Activated naive CD8-positive, alpha-beta T cell treated with anti-CD3 and anti-CD28 coated beads, Interleukin-2, amount 50 U/mL, for 24 hours (primary cell): ENCODE measurements around the gene GMNN.
"Not testable (repeated sequence)": the region's sequence is repeated elsewhere in the genome, so short reads cannot be mapped to it uniquely, and the experiment has no call there.

Experiments
- ATAC-seq: fragments of 150-1000 bp; cut with Tn5 transposase; one replicate; pipeline ENCODE4 v1.10.0; 2021
- DNase-seq: peaks from one replicate; pipeline ENCODE4 v3.0.0; 2021
- H3K27ac Mint-ChIP-seq: one replicate; pipeline ENCODE4 v1.8.0; 2021; ENCODE audit warnings: mild to moderate bottlenecking, mixed read lengths
- H3K27me3 Mint-ChIP-seq: one replicate; pipeline ENCODE4 v1.8.0; 2021; ENCODE audit warnings: mixed read lengths
- H3K36me3 Mint-ChIP-seq: one replicate; pipeline ENCODE4 v1.8.0; 2021; ENCODE audit warnings: low read depth, mixed read lengths
- H3K4me1 Mint-ChIP-seq: one replicate; pipeline ENCODE4 v1.8.0; 2021; ENCODE audit warnings: mixed read lengths
- H3K4me3 Mint-ChIP-seq: one replicate; pipeline ENCODE4 v1.8.0; 2021; ENCODE audit warnings: mild to moderate bottlenecking, moderate library complexity, mixed read lengths
- H3K9me3 Mint-ChIP-seq: one replicate; pipeline ENCODE4 v1.8.0; 2021; ENCODE audit warnings: mixed read lengths

GMNN gene

DNA sequence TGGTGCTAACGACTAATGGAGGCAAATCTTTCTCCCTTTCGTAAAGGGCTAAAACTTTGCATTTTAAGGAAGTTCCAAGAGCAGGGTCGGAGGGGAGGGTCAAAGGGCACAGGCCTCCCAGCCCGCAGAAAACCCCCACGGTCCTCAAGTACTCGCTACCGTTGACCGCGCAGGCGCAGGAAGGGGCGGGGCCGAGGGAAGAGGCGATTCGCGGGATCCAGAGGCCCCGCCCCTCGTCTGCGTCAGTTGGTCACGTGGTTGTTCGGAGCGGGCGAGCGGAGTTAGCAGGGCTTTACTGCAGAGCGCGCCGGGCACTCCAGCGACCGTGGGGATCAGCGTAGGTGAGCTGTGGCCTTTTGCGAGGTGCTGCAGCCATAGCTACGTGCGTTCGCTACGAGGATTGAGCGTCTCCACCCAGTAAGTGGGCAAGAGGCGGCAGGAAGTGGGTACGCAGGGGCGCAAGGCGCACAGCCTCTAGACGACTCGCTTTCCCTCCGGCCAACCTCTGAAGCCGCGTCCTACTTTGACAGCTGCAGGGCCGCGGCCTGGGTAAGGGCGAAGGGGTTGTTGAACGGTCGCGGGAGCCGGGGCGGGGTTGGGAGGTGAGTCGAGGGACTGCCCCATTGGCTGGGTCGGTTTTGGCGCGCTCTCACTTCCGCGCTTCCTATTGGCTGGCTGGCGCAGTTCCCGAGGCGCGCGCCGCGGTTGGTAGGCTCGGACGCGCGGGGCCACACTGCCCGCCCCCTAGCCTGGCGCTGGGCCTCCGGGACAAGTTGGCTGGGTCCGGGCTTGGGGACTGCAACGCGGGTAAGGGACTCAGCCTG, at the start of gene GMNN:
GMNN (plus strand) TSS at position 242 of the 824 bp plus-strand sequence. CDS start 2,310 bp downstream, outside the sequence.
- Mint-ChIP-seq H3K4me3 (peak within 1 kb of the TSS; percentile 97), H3K9me3 (no peaks in the 10 kb centered on the region), H3K36me3 (peaks cover 32% of the 10 kb centered on the region), H3K27ac (peak within 1 kb of the TSS; percentile 99), H3K4me1 (peaks cover 35% of the 10 kb centered on the region), H3K27me3 (no peaks in the 10 kb centered on the region)
- DNase-seq: peak; percentile 100
- ATAC-seq: peak; percentile 96

DNA sequence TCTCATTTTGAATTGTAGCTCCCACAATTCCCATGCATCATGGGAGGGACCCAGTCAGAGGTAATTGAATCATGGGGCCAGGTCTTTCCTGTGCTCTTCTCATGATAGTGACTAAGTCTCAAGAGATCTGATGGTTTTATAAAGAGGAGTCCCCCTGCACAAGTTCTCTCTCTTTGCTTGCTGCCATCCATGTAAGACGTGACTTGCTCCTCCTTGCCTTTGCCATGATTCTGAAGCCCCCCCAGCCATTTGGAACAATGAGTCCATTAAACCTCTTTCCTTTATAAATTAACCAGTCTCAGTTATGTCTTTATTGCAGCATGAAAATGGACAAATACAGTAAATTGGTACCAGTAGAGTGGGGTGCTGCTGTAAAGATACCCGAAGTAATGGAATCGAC, 44.1 kb upstream of the GMNN start:
- H3K4me1 Mint-ChIP-seq, H3K27me3 Mint-ChIP-seq, H3K4me3 Mint-ChIP-seq, ATAC-seq, H3K27ac Mint-ChIP-seq, DNase-seq, H3K36me3 Mint-ChIP-seq: not testable (repeated sequence)
- peaks cover 25% of the 10 kb centered on the region for H3K9me3 Mint-ChIP-seq

DNA sequence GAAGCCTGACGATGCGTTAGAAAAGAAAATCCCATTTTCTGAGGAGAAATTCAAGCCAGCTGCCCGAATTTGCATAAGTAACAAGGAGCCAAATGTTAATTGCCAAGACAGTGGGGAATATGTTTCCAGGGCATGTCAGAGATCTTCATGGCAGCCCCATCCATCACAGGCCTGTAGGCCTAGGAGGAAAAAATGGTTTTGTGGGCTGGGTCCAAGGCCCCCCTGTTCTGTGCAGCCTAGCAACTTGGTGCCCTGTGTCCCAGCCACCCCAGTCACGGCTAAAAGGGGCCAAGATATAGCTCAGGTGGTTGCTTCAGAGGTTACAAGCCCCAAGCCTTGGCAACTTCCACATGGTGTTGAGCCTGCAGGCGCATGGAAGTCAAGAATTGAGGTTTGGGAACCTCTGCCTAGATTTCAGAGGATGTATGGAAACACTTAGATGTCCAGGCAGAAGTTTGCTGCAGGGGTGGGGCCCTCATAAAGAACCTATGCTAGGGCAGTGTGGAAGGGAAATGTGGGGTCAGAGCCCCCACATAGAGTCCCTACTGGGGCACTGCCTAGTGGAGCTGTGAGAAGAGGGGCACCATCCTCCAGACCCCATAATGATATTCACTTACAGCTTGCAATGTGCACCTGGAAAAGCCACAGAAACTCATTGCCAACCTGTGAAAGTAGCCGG, 43.1 kb upstream of the GMNN start:
- not testable (repeated sequence) for H3K27me3 Mint-ChIP-seq, H3K36me3 Mint-ChIP-seq, DNase-seq, H3K27ac Mint-ChIP-seq, H3K4me1 Mint-ChIP-seq, H3K4me3 Mint-ChIP-seq, ATAC-seq
- peaks cover 25% of the 10 kb centered on the region for H3K9me3 Mint-ChIP-seq

DNA sequence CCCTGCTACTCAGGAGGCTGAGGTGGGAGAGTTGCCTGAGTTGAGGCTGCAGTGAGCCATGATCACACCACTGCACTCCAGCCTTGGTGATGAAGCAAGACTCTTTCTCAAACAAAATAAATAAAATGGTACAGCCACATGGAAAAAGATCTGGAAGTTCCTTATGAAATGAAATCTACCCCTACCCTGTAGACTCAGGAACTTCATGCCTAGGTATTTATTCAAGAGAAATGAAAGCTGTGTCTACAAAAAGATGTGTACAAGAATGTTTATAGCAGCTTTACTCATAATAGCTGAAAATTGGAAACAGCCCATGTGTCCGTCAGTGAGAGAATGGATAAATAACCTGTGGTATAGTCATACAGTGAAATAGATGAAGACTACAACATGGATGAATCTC, 40.6 kb upstream of the GMNN start:
- Mint-ChIP-seq H3K4me1 (peaks cover 4% of the 10 kb centered on the region), H3K4me3 (no peak overlapping the region), H3K27me3 (peaks cover 5% of the 10 kb centered on the region), H3K9me3 (peaks cover 25% of the 10 kb centered on the region), H3K36me3 (peaks cover 5% of the 10 kb centered on the region), H3K27ac (no peak overlapping the region)
- DNase-seq (no peak), ATAC-seq (no peak)

DNA sequence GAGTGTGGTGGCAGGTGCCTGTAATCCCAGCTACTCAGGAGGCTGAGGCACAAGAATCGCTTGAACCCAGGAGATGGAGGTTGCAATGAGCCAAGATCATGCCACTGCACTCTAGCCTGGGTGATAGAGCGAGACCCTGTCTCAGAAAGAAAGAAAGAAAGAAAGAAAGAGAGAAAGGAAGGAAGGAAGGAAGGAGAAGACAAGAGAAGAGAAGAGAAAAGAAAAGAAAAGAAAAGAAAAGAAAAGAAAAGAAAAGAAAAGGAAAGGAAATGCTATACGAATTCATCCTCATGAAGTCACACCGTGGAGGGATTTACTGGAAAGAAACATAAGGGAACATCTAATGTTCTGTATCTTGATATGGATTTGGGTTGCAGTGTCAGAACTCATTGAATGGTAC, 40.0 kb upstream of the GMNN start:
- DNase-seq, H3K36me3 Mint-ChIP-seq, H3K4me1 Mint-ChIP-seq, H3K27ac Mint-ChIP-seq, ATAC-seq, H3K27me3 Mint-ChIP-seq, H3K4me3 Mint-ChIP-seq: not testable (repeated sequence)
- H3K9me3 Mint-ChIP-seq: peaks cover 22% of the 10 kb centered on the region

DNA sequence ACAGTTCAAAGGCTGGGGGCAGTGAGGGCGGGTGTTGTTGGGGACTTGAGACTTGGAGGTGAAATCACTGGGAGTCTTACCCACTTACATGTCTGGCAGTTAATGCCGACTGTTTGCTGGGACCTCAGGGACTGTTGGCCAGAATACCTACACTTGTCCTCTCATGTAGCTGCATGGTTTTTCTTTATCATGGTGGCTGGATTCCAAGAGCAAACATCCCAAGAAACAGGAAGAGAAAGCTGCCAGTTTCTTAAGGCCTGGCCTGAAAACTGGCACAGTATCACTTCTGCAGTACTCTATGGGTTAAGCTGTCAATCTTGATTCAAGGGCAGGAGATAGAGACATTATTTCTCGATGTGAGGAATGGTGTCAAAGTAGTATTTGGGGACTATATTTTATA, 36.0 kb upstream of the GMNN start:
- ATAC-seq: no peak
- Mint-ChIP-seq H3K9me3 (peaks cover 3% of the 10 kb centered on the region), H3K4me3 (no peak overlapping the region), H3K36me3 (no peaks in the 10 kb centered on the region), H3K27ac (no peak overlapping the region), H3K4me1 (peaks cover 22% of the 10 kb centered on the region), H3K27me3 (peaks cover 3% of the 10 kb centered on the region)
- DNase-seq: no peak

DNA sequence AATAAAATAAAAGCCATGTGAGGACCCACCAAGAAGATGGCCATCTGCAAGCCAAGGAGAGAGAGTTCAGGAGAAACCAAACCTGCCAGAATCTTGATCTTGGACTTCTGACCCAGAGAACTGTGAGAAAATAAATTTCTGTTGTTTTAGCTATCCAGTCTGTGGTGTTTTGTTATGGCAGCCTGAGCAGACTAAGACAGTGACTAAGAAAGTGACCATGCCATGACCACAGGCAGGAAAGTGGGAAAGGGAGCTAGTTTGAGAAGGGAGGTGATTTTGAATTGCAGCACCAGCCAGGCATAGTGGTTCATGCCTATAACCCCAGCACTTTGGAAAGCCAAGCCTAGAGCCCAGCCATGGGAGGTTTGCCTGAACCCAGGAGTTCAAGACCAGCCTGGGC, 33.9 kb upstream of the GMNN start:
- H3K4me1 Mint-ChIP-seq: peaks cover 27% of the 10 kb centered on the region

DNA sequence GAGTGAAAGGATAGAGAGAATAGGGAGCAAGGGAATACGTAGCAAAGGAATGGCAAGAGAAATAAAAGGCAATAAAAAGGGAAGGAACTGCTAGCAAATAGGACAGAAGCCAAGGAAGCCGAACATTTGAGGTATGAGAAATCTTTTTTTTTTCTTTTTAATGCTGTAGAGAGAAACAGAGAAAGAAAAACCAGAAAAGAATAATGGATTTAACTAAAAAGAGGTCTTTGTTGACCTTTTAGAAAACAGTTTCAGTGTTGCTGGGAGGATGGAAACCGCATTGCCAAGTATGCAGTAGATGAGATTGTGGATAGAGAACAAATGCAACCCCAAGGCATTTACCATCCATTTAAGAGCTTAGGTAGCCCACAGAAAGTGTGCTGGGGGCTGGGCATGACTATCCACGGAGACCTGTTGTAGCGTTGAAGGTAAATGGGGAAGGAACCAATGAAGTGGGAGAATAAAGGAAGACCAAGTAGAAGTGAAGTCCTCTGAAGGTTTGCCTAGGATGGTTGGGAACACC, 32.5 kb upstream of the GMNN start:
- Mint-ChIP-seq H3K36me3 (no peaks in the 10 kb centered on the region), H3K4me3 (peak overlapping the region; percentile 21), H3K9me3 (peaks cover 3% of the 10 kb centered on the region), H3K4me1 (peaks cover 27% of the 10 kb centered on the region), H3K27me3 (no peaks in the 10 kb centered on the region), H3K27ac (peak overlapping the region; percentile 87)
- ATAC-seq (no peak), DNase-seq (no peak)

More for the DNA sequence above, 33.9 kb upstream of the GMNN start:
- DNase-seq (no peak), ATAC-seq (no peak)
- Mint-ChIP-seq H3K9me3 (peaks cover 3% of the 10 kb centered on the region), H3K36me3 (no peaks in the 10 kb centered on the region), H3K4me3 (no peak overlapping the region), H3K27me3 (no peaks in the 10 kb centered on the region), H3K27ac (no peak overlapping the region)

DNA sequence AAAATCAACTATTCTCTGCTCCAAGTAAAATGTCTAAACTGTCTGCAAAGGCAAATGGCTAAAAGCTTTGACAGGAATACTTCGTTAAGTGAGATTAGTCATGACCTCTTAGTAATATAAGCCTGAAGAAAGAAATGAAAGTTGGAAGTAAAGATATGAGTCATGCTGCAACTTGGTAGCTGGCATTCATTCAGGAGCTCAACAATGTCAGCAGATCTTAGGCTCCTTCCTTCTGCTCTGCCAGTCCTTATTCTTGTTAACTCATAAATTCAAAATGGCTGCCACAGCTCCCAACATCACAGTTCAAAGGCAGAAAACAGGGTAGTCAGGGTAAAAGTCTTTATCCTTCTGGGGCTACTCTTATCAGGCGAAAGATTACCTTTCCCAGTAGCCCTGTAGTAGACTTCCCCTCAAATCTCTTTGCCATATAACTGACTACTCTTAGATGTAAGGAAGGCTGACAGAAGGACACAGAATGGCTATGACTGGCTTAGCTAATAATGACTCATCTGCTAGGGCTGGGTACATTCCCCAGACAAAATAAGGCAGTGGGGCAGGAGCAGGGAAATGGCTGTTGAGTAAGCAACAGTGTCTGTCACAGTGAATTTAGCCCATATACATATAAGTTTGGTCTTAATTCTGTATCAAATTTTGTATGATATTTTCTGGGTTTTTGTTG, 31.3 kb upstream of the GMNN start:
- H3K27ac Mint-ChIP-seq: peak overlapping the region; percentile 87
- ATAC-seq (peak; percentile 93), DNase-seq (peak; percentile 25)
- peaks cover 3% of the 10 kb centered on the region for H3K9me3 Mint-ChIP-seq
- no peaks in the 10 kb centered on the region for H3K36me3 Mint-ChIP-seq
- H3K4me3 Mint-ChIP-seq: peak overlapping the region; percentile 44
- H3K4me1 Mint-ChIP-seq: peaks cover 27% of the 10 kb centered on the region
- no peaks in the 10 kb centered on the region for H3K27me3 Mint-ChIP-seq

DNA sequence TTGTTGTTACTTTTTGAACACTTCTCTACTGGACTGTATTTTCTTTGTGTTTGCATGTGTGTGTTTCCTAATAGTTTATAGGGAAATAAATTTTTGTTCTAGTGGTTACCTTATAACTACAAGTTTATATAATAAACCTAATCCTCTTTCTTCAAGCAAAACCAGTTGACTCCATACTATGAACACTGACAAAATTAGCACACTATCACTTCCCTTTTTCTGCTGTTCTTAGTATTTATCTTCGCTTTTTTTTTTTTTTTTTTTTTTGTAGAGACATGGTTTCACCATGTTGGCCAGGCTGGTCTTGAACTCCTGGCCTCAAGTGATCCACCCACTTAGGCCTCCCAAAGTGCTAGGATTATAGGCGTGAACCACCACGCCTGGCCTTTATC, 30.8 kb upstream of the GMNN start:
- Mint-ChIP-seq H3K27me3 (no peaks in the 10 kb centered on the region), H3K27ac (peak overlapping the region; percentile 87), H3K36me3 (no peaks in the 10 kb centered on the region), H3K4me3 (peak overlapping the region; percentile 44), H3K4me1 (peaks cover 27% of the 10 kb centered on the region), H3K9me3 (peaks cover 3% of the 10 kb centered on the region)
- ATAC-seq (no peak), DNase-seq (no peak)

DNA sequence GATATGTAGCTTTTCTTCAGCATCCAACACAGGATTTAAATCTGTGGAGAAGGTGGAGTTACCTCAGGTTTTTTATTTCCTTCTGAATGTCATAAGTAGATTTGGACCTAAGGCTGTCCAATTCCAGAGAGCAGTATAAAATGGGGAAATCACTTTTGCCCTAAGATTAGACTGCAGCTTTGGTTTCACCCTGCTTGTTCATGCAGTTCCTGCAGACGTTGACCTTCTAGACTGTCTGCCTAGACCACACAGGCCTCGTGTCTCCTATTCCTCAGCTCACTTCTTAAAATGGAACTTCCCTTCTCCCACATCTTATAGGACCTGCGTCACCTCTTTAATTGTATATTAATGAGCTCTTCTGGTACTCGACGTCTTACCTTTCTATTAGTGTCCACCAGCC, 29.8 kb upstream of the GMNN start:
- Mint-ChIP-seq H3K27ac (no peak overlapping the region), H3K4me1 (peaks cover 27% of the 10 kb centered on the region), H3K4me3 (no peak overlapping the region), H3K27me3 (no peaks in the 10 kb centered on the region), H3K36me3 (no peaks in the 10 kb centered on the region), H3K9me3 (peaks cover under 1% of the 10 kb centered on the region)
- ATAC-seq (no peak), DNase-seq (no peak)

DNA sequence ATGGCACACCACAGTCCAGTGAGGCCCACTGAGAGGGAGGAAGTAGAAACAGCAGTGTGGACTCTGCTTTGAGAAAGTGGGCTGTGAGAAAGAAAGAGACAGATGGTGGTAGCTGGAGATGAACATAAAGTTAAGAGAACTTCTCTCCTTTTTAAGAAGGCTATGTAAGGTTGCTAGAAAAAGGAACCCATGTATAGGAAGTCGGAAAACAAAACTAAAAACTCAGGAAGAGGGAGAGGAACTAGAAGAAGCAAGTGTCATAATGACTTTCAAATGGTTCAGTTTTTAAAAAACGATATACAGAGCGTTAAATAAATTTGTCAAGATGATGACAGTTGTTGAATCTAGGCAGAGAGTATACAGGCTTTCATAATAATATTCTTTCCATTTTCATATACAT, 25.4 kb upstream of the GMNN start:
- Mint-ChIP-seq H3K27ac (no peak overlapping the region), H3K4me1 (peaks cover 3% of the 10 kb centered on the region), H3K27me3 (peaks cover 2% of the 10 kb centered on the region), H3K36me3 (peaks cover under 1% of the 10 kb centered on the region), H3K9me3 (peaks cover 6% of the 10 kb centered on the region), H3K4me3 (no peak overlapping the region)
- no peak for ATAC-seq
- no peak for DNase-seq

DNA sequence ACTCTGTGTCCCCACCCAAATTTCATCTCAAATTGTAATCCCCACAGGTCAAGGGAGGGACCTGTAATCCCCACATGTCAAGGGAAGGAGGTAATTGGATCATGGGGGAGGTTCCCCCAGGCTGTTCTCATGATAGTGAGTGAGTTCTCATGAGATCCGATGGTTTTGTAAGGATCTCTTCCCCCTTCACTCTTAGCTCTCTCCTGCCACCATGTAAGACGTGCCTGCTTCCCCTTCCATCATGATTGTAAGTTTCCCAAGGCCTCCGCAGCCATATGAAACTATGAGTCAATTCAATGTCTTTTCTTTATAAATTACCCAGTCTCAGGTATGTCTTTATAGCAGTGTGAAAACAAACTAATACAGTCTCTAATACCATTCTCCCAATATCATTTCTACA, 23.9 kb upstream of the GMNN start:
- not testable (repeated sequence) for ATAC-seq, DNase-seq

DNA sequence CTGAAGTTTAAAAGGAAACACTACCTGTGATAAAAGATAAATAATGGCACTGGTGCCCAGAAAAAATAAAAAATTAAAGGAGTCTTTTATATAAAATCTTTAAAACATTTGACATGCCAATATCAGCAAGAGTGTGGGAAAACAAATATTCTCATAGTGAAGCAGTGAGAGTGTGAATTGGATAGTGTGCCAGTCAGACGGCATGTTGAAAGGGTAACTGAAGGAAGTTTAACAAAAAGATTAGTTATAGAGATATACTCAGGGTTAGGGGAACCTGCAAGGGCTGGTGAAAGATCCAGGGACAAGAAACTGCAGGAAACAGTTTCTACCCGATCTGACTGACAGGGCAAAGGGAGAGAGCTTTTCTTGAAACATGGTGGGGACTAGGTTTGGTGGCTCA, 22.2 kb upstream of the GMNN start:
- Mint-ChIP-seq H3K4me3 (no peak overlapping the region), H3K27me3 (peaks cover 2% of the 10 kb centered on the region), H3K27ac (no peak overlapping the region), H3K36me3 (peaks cover 1% of the 10 kb centered on the region), H3K4me1 (no peaks in the 10 kb centered on the region), H3K9me3 (peaks cover 8% of the 10 kb centered on the region)
- ATAC-seq (no peak), DNase-seq (no peak)

More for the DNA sequence above, 23.9 kb upstream of the GMNN start:
- not testable (repeated sequence) for H3K27me3 Mint-ChIP-seq, H3K27ac Mint-ChIP-seq, H3K4me3 Mint-ChIP-seq, H3K4me1 Mint-ChIP-seq, H3K9me3 Mint-ChIP-seq, H3K36me3 Mint-ChIP-seq
